SK-N-SH treated with all-trans-retinoic acid at 6 μM for 48 hours (cell line): Measurements from ENCODE around the gene VPS33A.

Experiments
- CREB5 ChIP-seq: fragments of 250-450 bp; sonication (Bioruptor Pico); IDR thresholded peaks from 2 replicates; pipeline ENCODE4 v1.5.1; 2020; ENCODE audit warnings: low read depth, mild to moderate bottlenecking, moderate library complexity
- CSDC2 ChIP-seq: fragments of 250-450 bp; sonication (Bioruptor Pico); IDR thresholded peaks from 2 replicates; pipeline ENCODE4 v1.5.0; 2020; ENCODE audit warnings: mild to moderate bottlenecking, moderate library complexity
- OSR1 ChIP-seq: fragments of 250-450 bp; sonication (Bioruptor Pico); IDR thresholded peaks from 2 replicates; pipeline ENCODE4 v1.8.0; 2022; ENCODE audit warnings: moderate library complexity, mild to moderate bottlenecking, inconsistent platforms
- PATZ1 ChIP-seq: fragments of 250-450 bp; sonication (Bioruptor Pico); IDR thresholded peaks from 2 replicates; pipeline ENCODE4 v1.8.0; 2020; ENCODE audit warnings: mild to moderate bottlenecking, moderate library complexity, borderline replicate concordance
- POU6F1 ChIP-seq: fragments of 250-450 bp; sonication (Bioruptor Pico); IDR thresholded peaks from 2 replicates; pipeline ENCODE4 v1.8.0; 2021; ENCODE audit warnings: low read depth, mild to moderate bottlenecking, moderate library complexity, borderline replicate concordance
- PPARA ChIP-seq: fragments of 250-450 bp; sonication (Bioruptor Pico); IDR thresholded peaks from 2 replicates; pipeline ENCODE4 v1.5.0; 2020; ENCODE audit warnings: mild to moderate bottlenecking, borderline replicate concordance
- RARB ChIP-seq: fragments of 250-450 bp; sonication (Bioruptor Pico); IDR thresholded peaks from 2 replicates; pipeline ENCODE4 v1.8.0; 2021; ENCODE audit warnings: mild to moderate bottlenecking, moderate library complexity
- SNAI2 ChIP-seq: fragments of 250-450 bp; sonication (Bioruptor Pico); IDR thresholded peaks from 2 replicates; pipeline ENCODE4 v1.5.0; 2020; ENCODE audit warnings: mild to moderate bottlenecking, moderate library complexity
- TSHZ2 ChIP-seq: fragments of 250-450 bp; sonication (Bioruptor Pico); IDR thresholded peaks from 2 replicates; pipeline ENCODE4 v1.5.0; 2020; ENCODE audit warnings: mild to moderate bottlenecking, moderate library complexity
- ZFP3 ChIP-seq: fragments of 250-450 bp; sonication (Bioruptor Pico); IDR thresholded peaks from 2 replicates; pipeline ENCODE4 v1.5.0; 2020; ENCODE audit warnings: mild to moderate bottlenecking, moderate library complexity
- ZFP30 ChIP-seq: fragments of 450-650 bp; formaldehyde crosslinking; IDR thresholded peaks from 2 replicates; pipeline ENCODE4 v1.5.0; 2022; ENCODE audit warnings: mild to moderate bottlenecking, moderate library complexity
- ZNF8 ChIP-seq: fragments of 450-650 bp; formaldehyde crosslinking; IDR thresholded peaks from 2 replicates; pipeline ENCODE4 v1.5.0; 2020; ENCODE audit warnings: mild to moderate bottlenecking, moderate library complexity

GRCh38 chr12:122238861-122239260 lies 27.4 kb downstream of the VPS33A start:
- TF ChIP-seq PPARA (CRISPR knock-in tag) = no peak
- TF ChIP-seq ZNF8 = no peak
- TF ChIP-seq ZFP3 (CRISPR knock-in tag) = no peak
- TF ChIP-seq SNAI2 (CRISPR knock-in tag) = no peak
- TF ChIP-seq PATZ1 (CRISPR knock-in tag) = no peak
- TF ChIP-seq TSHZ2 = no peak
- TF ChIP-seq CREB5 (CRISPR knock-in tag) = no peak
- no peak for TF ChIP-seq CSDC2 (CRISPR knock-in tag)
- TF ChIP-seq RARB = no peak
- TF ChIP-seq POU6F1 = no peak
- no peak for TF ChIP-seq ZFP30 (CRISPR knock-in tag)
- no peak for TF ChIP-seq OSR1
